Stimulated activated effector memory CD8-positive, alpha-beta T cell treated with anti-CD3 and anti-CD28 coated beads, Interleukin-12 subunit alpha, Interleukin-12 subunit beta, amount 100 ng/mL, for 72 hours (primary cell): ENCODE measurements around the gene RBBP8.
"Not testable (repeated sequence)": the region's sequence is repeated elsewhere in the genome, so short reads cannot be mapped to it uniquely, and the experiment has no call there.

Experiments used
- ATAC-seq: fragments of 150-1000 bp; cut with Tn5 transposase; 2 replicates; pipeline ENCODE4 v1.10.0; 2021
- DNase-seq, 2 donors: peaks; one replicate each; pipeline ENCODE4 v3.0.0; 2021 to 2022; ENCODE audit warnings: low spot score in 2 of 2
- H3K27ac Mint-ChIP-seq: one replicate; pipeline ENCODE4 v1.8.0; 2022; ENCODE audit warnings: mild to moderate bottlenecking, mixed read lengths
- H3K36me3 Mint-ChIP-seq: one replicate; pipeline ENCODE4 v1.8.0; 2022; ENCODE audit warnings: mild to moderate bottlenecking, mixed read lengths
- H3K4me1 Mint-ChIP-seq: one replicate; pipeline ENCODE4 v1.8.0; 2022; ENCODE audit warnings: mixed read lengths
- H3K4me3 Mint-ChIP-seq: one replicate; pipeline ENCODE4 v1.8.0; 2022; ENCODE audit warnings: mild to moderate bottlenecking, mixed read lengths
- H3K9me3 Mint-ChIP-seq: one replicate; pipeline ENCODE4 v1.8.0; 2022; ENCODE audit warnings: mixed read lengths

RBBP8 gene

DNA sequence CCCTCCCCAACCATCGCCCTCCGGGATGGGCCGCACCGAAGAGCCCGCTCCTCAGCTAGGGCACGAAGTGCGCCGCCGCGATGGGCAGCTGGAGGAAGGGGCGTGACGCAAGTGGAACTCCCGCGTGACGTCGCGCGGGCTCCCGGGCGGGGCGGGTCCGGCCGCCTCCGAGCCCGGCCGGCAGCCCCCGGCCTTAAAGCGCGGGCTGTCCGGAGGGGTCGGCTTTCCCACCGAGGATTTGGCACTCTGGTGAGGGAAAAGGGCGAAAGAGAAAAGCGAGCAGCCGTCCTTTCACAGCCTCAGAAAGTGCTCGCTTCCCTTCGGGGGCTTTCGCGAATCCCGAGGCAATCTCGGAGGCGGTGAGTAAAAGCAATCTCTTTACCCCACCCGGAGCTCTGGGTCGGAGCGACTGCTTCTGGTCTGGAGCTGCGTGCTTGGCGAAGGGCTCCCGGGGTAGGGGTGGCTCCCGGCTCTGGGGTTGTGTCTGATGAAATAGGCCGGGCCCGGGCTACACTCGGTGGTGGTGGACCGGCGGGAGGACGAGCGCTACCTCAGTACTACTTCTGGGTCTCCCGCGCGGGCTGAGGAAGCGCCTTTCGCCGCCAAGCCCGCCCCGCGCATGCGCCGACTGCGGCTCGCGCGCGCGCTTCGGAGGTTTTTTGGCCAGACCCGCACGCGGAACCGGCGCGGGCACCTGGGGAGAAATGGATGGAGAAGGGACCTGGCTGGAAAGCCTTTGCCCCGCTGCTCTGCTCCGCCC, at the start of gene RBBP8:
TSS of gene RBBP8 (plus strand) at position 123 of the 760 bp plus-strand sequence. CDS start 3,524 bp downstream, outside the sequence.
- peak; percentile 87 for ATAC-seq
- DNase-seq, result peak; percentile 81 to 94
- Mint-ChIP-seq H3K4me1 (peaks cover 31% of the 10 kb centered on the region), H3K4me3 (peak within 1 kb of the TSS; percentile 93), H3K9me3 (no peaks in the 10 kb centered on the region), H3K27ac (peak within 1 kb of the TSS; percentile 87), H3K36me3 (peaks cover 29% of the 10 kb centered on the region)

DNA sequence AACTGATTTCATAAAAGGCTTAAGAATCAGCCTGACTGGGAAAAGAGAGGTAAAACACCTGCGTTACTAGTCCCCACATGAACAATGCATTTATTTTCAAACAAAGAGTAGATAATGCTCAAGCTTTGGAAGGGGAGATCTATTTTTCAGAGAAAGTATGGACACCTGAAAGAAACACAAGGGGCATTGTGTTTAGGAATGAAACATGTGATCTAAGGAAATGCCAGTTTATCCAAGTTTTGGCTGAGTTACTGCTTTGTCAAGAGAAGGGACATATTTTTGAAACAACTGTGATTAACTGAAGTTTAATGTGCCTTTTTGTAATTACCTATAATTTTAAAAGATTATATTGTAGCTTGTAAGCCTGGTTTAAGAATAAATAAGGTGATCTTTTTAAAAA, 49.3 kb upstream of the RBBP8 start:
- Mint-ChIP-seq H3K4me1 (no peaks in the 10 kb centered on the region), H3K9me3 (no peaks in the 10 kb centered on the region), H3K4me3 (no peak overlapping the region), H3K36me3 (no peaks in the 10 kb centered on the region), H3K27ac (no peak overlapping the region)
- DNase-seq (no peak), ATAC-seq (no peak)

DNA sequence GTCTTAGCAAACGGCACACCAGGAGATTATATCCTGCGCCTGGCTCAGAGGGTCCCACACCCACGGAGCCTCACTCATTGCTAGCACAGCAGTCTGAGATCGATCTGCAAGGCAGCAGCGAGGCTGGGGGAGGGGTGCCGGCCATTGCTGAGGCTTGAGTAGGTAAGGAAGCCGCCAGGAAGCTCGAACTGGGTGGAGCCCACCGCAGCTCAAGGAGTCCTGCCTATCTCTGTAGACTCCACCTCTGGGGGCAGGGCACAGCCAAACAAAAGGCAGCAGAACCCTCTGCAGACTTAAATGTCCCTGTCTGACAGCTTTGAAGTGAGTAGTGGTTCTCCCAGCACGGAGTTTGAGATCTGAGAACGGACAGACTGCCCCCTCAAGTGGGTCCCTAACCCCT, 47.4 kb upstream of the RBBP8 start:
- not testable (repeated sequence) for ATAC-seq, H3K4me1 Mint-ChIP-seq, H3K27ac Mint-ChIP-seq, H3K4me3 Mint-ChIP-seq, H3K9me3 Mint-ChIP-seq, H3K36me3 Mint-ChIP-seq, DNase-seq

DNA sequence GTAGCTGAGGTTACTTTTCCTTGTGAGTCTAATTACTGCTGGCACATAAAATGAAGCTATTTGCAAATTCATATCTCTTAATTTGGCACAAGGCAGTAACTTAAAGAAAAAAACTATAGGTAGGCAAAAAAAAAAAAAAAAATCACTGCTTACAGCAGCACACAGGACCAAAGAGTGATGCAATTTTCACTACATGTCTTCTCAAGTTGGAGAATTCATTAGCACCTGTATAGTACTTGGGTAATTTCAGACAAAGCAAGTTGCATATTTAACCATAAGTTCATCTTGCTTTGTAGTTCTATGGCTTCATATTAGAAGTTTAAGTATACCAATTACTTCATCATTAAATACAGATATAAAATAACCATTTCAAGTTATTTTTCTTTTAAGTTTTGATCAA, 33.7 kb upstream of the RBBP8 start:
- H3K9me3 Mint-ChIP-seq, result peaks cover 3% of the 10 kb centered on the region
- ATAC-seq, result no peak

DNA sequence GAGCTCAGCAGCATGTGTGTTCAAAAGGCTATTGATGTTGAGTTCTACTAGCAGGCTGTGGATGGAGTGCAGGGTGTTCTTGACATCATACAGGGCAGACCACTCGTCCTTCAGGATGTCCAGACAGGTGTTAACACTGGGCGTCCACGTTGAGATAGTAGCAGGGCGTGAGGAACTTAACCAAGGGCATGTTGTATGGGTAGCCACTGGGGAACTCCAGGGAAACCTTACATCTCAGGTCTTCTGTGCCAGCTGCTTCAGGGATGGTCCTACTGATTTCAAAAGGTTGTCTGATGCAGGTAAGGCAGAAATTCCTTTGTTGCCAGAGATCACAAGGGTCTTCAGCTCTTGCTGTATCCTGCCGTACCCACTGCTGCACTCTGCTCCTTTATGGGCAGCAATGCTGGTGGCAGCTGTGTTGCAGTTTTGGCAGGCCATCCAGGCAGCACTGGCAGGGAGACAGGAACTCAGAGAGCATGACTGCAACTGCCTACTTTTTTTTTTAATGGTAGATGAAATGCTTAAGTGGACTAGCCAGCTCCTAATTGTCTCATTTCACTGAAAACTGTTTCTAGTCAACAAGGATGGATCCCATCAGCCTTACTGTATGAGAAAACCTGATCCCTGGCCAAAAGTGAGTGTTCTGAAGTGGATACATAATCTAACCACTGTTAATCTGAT, 32.4 kb upstream of the RBBP8 start:
- Mint-ChIP-seq H3K9me3 (peaks cover 3% of the 10 kb centered on the region), H3K4me3 (no peak overlapping the region), H3K4me1 (no peaks in the 10 kb centered on the region), H3K36me3 (no peaks in the 10 kb centered on the region), H3K27ac (no peak overlapping the region)
- ATAC-seq (peak; percentile 34), DNase-seq (no peak)

More for the DNA sequence above, 33.7 kb upstream of the RBBP8 start:
- H3K27ac Mint-ChIP-seq, result no peak overlapping the region
- no peak for DNase-seq
- H3K36me3 Mint-ChIP-seq, result no peaks in the 10 kb centered on the region
- no peaks in the 10 kb centered on the region for H3K4me1 Mint-ChIP-seq
- no peak overlapping the region for H3K4me3 Mint-ChIP-seq

DNA sequence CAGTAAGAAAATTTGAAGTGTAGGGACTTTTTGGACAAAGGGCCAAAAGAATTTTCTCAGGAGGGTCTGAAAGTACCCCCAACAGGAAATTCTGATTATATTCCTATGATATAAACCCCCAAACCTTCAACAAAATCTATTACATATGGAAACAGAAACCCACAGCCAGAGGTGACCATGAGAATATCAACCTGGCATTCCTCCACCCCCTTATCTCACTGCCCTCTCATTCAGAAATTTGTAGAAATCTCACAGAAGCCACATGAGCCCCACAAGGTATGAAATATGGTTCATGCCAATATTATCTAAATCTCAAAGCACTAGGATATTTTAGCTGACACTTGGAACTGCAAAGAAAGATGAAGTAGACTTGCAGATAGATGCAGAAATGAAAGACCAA, 31.0 kb upstream of the RBBP8 start:
- no peak overlapping the region for H3K4me3 Mint-ChIP-seq
- ATAC-seq (no peak), DNase-seq (no peak)
- no peaks in the 10 kb centered on the region for H3K4me1 Mint-ChIP-seq
- H3K9me3 Mint-ChIP-seq, result peaks cover 3% of the 10 kb centered on the region
- H3K36me3 Mint-ChIP-seq, result no peaks in the 10 kb centered on the region
- H3K27ac Mint-ChIP-seq, result no peak overlapping the region

DNA sequence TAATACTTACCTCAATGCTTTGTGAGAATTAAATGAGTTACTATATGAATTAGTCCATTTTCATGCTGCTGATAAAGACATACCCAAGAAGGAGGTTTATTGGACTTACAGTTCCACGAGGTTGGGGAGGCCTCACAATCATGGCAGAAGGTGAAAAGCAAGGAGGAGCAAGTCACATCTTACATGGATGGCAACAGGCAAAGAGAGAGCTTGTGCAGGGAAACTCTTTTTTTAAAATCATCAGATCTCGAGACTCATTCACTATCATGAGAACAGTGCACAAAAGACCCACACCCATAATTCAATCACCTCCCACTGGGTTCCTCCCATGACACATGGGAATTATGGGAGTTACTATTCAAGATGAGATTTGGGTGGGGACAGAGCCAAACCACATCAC, 29.9 kb upstream of the RBBP8 start:
- H3K4me3 Mint-ChIP-seq, DNase-seq, H3K4me1 Mint-ChIP-seq, H3K27ac Mint-ChIP-seq, H3K36me3 Mint-ChIP-seq, H3K9me3 Mint-ChIP-seq, ATAC-seq: not testable (repeated sequence)

DNA sequence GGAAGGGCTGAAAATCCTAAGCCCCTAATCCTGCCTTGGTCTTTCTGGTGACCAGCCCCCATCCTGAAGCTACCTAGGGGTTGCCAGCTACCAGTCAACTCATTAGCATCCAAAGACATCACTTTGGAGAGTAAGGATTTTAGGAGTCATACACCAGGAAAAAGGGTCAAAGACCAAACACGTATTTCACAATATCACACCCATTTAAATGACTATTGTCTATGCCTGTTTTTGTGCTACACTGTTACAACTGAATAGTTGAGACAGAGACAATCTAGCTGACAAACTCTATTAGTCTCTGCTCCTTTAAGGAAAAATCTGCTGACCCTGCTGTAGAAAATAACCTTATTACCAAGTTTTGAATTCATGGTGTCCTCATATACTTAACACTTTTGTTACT, 21.0 kb upstream of the RBBP8 start:
- Mint-ChIP-seq H3K27ac (no peak overlapping the region), H3K4me1 (no peaks in the 10 kb centered on the region), H3K9me3 (no peaks in the 10 kb centered on the region), H3K36me3 (no peaks in the 10 kb centered on the region), H3K4me3 (no peak overlapping the region)
- ATAC-seq (no peak), DNase-seq (no peak)

DNA sequence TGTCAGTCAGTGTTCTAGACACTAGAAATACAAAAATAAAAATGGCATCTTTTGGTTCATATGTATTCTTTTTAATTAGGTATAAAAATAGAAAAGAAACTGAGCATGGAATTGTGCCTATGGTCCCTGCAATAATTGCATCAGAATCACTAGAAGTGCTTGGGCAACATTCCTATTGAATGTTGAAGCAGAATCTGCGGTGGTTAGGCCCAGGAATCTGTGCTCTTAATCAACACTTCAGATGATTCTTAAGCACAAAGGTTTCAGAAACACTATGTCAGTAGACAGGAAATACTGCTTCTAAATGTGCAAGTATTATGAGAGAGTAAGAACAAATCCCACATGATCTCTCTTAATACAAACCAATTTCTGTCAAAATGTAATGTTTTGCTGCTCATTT, 20.3 kb upstream of the RBBP8 start:
- no peak for ATAC-seq
- Mint-ChIP-seq H3K27ac (no peak overlapping the region), H3K36me3 (no peaks in the 10 kb centered on the region), H3K4me3 (no peak overlapping the region), H3K4me1 (no peaks in the 10 kb centered on the region), H3K9me3 (no peaks in the 10 kb centered on the region)
- DNase-seq, result no peak

DNA sequence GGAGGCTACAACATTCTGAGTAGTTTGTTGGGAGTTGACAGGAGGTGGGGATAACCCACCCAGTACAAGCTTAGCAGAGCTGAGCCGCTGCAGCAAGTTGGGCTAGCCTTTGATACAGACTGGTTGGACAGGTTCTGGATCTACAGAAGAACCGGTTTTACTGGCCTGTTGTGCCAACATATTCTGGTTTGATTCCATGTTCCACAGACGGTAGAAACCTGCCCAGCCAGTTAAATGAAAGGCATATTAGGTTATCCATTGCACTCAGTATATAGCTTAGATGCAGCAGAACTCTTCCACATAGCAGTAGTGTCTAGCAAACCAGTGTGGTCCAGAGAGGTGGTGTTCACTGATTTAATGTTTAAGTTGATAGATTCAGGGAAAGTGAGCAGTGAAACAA, 19.3 kb upstream of the RBBP8 start:
- Mint-ChIP-seq H3K36me3 (no peaks in the 10 kb centered on the region), H3K4me1 (no peaks in the 10 kb centered on the region), H3K4me3 (no peak overlapping the region), H3K27ac (no peak overlapping the region), H3K9me3 (no peaks in the 10 kb centered on the region)
- DNase-seq (no peak), ATAC-seq (no peak)

DNA sequence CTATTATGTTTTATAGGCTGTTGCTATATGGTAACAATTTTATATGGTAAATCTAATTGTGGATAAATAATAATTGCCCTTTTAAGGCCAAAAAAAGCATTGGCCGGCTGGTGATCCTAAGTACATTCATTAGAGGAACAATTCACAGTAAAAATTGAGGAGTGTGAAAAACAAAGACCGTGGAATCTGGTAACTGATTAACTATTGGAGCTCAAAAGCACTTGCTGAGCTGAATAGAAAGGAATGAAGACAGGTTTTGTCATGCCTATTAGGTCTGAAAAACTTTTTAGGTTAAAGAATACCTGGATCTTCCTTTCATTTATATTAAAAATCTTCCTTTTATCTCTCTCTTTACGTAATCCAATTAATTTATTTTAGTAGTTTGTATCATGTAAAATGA, 18.5 kb upstream of the RBBP8 start:
- Mint-ChIP-seq H3K27ac (no peak overlapping the region), H3K4me1 (no peaks in the 10 kb centered on the region), H3K9me3 (no peaks in the 10 kb centered on the region), H3K36me3 (no peaks in the 10 kb centered on the region), H3K4me3 (no peak overlapping the region)
- DNase-seq (no peak), ATAC-seq (no peak)

DNA sequence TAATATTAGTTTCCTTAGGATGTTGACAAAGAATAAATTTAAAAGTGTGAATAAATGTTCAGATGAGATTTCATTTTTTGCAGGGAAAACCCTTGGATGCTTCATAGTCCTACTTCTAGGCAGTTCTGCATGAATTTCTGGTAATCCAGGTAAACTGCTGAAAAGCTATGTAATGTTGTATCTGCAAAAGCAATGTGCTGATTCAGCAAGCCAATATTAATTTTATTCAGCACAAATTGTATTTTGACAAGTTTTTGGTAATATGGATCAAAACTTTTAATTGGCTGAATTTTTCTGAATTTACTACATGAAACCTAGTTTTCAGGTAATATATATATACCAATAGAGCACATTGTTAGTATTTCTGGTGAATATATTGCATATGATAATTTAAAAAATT, 17.8 kb upstream of the RBBP8 start:
- DNase-seq, result no peak
- no peaks in the 10 kb centered on the region for H3K9me3 Mint-ChIP-seq
- H3K36me3 Mint-ChIP-seq, result no peaks in the 10 kb centered on the region
- H3K27ac Mint-ChIP-seq, result no peak overlapping the region
- H3K4me3 Mint-ChIP-seq, result no peak overlapping the region
- ATAC-seq, result no peak
- H3K4me1 Mint-ChIP-seq, result no peaks in the 10 kb centered on the region

DNA sequence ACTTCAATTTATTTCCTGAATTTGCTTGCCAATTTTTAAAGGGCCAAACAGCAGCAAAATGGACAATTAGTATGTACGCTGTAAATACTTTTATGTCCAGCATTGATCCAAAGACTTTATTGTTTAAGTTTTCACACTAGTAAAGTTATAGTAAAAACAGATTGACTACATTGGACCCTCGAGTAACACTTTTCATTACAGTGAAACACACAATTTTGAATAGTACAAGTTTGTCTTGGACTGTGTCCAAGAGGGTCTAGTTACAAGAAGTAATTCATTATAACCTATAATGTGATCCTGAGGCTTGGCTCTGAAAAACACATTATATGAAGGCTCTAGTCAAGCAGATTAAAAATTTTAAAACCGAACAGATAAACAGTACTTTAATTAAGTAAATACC, 11.4 kb upstream of the RBBP8 start:
- ATAC-seq (no peak), DNase-seq (no peak)
- H3K27ac Mint-ChIP-seq, result no peak overlapping the region
- no peaks in the 10 kb centered on the region for H3K4me1 Mint-ChIP-seq
- H3K36me3 Mint-ChIP-seq, result no peaks in the 10 kb centered on the region
- no peak overlapping the region for H3K4me3 Mint-ChIP-seq
- H3K9me3 Mint-ChIP-seq, result no peaks in the 10 kb centered on the region

DNA sequence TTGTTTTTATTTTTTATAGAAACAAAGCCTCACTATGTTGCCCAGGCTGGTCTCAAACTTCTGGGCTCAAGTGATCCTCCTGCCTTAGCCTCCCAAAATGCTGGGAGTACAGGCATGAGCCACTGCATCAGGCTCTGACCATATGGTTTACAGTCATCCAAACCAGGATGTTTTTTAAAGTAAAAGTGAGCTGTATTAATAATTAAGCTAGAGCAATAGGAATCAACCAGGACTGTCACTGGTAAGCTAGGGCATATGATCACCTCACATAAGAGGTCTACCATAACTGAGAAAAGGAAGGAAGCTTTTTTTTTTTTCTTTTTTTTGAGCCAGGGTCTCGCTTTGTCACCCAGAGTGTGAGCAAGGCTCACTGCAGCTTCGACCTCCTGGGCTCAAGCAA, 8.5 kb upstream of the RBBP8 start:
- H3K9me3 Mint-ChIP-seq, result no peaks in the 10 kb centered on the region
- no peak overlapping the region for H3K4me3 Mint-ChIP-seq
- H3K27ac Mint-ChIP-seq, result no peak overlapping the region
- no peaks in the 10 kb centered on the region for H3K36me3 Mint-ChIP-seq
- H3K4me1 Mint-ChIP-seq, result peaks cover 7% of the 10 kb centered on the region
- DNase-seq (no peak), ATAC-seq (no peak)

DNA sequence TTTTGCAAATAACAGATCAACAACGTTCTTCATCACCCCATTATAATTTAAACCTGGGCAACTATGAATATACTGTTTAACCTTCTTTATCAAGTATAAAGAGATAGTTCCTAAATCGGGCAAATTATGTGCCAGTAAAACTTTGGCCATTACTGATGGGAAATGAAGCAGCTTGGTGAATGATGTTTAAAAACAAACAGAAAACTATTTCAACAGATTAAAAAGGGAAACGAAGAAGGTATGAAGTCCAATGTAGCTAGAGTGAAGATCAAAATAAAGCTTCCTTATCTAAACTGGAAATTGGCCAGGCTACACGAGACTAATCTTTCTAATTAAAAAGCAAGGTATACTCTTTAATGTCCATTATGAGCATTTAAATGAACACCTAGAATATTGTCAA, 6.7 kb upstream of the RBBP8 start:
- Mint-ChIP-seq H3K36me3 (no peaks in the 10 kb centered on the region), H3K9me3 (no peaks in the 10 kb centered on the region), H3K4me1 (peaks cover 8% of the 10 kb centered on the region), H3K27ac (no peak overlapping the region), H3K4me3 (no peak overlapping the region)
- ATAC-seq (no peak), DNase-seq (no peak)

DNA sequence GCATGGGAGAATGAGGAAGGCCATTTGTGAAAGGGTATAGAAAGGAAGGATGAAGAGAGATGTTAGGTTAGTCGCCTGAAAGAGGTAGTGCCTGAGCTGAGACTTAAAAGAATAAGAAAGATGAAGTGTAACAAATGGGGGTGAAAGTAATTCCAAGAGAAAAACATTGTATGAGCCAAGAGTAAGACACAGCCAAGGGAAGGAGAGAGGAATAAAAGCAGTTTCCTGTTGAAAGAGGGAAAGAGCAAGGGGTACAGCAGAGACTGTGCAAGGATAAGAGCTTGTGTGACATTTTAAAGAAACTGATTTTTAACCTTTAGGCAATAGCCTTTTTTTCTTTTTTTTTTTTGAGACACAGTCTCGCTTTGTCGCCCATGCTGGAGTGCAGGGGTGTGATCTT, 4.8 kb upstream of the RBBP8 start:
- peaks cover 20% of the 10 kb centered on the region for H3K4me1 Mint-ChIP-seq
- ATAC-seq (no peak), DNase-seq (no peak)
- no peaks in the 10 kb centered on the region for H3K9me3 Mint-ChIP-seq
- no peak overlapping the region for H3K27ac Mint-ChIP-seq
- H3K36me3 Mint-ChIP-seq, result peaks cover 3% of the 10 kb centered on the region
- H3K4me3 Mint-ChIP-seq, result no peak overlapping the region
